GM18867 (cell line): Measurements from ENCODE around the gene MTARC2.
A peak's percentile ranks its signal among the peaks of the same experiment; 100 is the strongest.

Experiments used
- ATAC-seq: cut with Tn5 transposase; IDR thresholded peaks from one replicate; pipeline ENCODE4 v1.9.1; 2021; ENCODE audit warnings: mild to moderate bottlenecking, moderate library complexity; ENCODE audit not compliant: unreplicated experiment

Gene MTARC2

GRCh38 chr1:220797044-220797443 is 48.9 kb downstream of the MTARC2 start:
- no peak for ATAC-seq

- no peak for ATAC-seq
Measured at GRCh38 chr1:220797553-220797952, 49.4 kb downstream of the MTARC2 start.

GRCh38 chr1:220798338-220798737 is 50.2 kb downstream of the MTARC2 start:
- ATAC-seq: no peak

GRCh38 chr1:220800262-220800661 is 52.1 kb downstream of the MTARC2 start:
- ATAC-seq: no peak

GRCh38 chr1:220803401-220804201 is 55.5 kb downstream of the MTARC2 start:
- peak; percentile 69 for ATAC-seq

- ATAC-seq: no peak
Measured at GRCh38 chr1:220804202-220804586, 56.1 kb downstream of the MTARC2 start.

GRCh38 chr1:220806408-220806807 is 58.3 kb downstream of the MTARC2 start:
- ATAC-seq: no peak

GRCh38 chr1:220807726-220808125 is 59.6 kb downstream of the MTARC2 start:
- ATAC-seq: no peak

GRCh38 chr1:220808345-220809186 is 60.4 kb downstream of the MTARC2 start:
- no peak for ATAC-seq

GRCh38 chr1:220809187-220809550 is 61.0 kb downstream of the MTARC2 start:
- no peak for ATAC-seq

GRCh38 chr1:220809704-220810103 is 61.6 kb downstream of the MTARC2 start:
- peak; percentile 2 for ATAC-seq

GRCh38 chr1:220810179-220810653 is 62.1 kb downstream of the MTARC2 start:
- peak; percentile 92 for ATAC-seq

GRCh38 chr1:220810963-220811362 is 62.8 kb downstream of the MTARC2 start:
- ATAC-seq: no peak

- ATAC-seq: no peak
Measured at GRCh38 chr1:220811695-220812094, 63.6 kb downstream of the MTARC2 start.

GRCh38 chr1:220812308-220812707 is 64.2 kb downstream of the MTARC2 start:
- ATAC-seq: no peak

- no peak for ATAC-seq
Measured at GRCh38 chr1:220813013-220813412, 64.9 kb downstream of the MTARC2 start.

- no peak for ATAC-seq
Measured at GRCh38 chr1:220815409-220815808, 67.3 kb downstream of the MTARC2 start.

- no peak for ATAC-seq
Measured at GRCh38 chr1:220817907-220818306, 69.8 kb downstream of the MTARC2 start.

- no peak for ATAC-seq
Measured at GRCh38 chr1:220818421-220819173, 70.5 kb downstream of the MTARC2 start.

GRCh38 chr1:220819467-220820026 is 71.4 kb downstream of the MTARC2 start:
- ATAC-seq: no peak
